Retina (tissue), 1 donor: Measurements from ENCODE around the gene RALGAPA1.
A peak's percentile ranks its signal among the peaks of the same experiment; 100 is the strongest.
"Not testable (repeated sequence)": the region's sequence is repeated elsewhere in the genome, so short reads cannot be mapped to it uniquely, and the experiment has no call there.

Experiments
- DNase-seq: peaks from one replicate; pipeline ENCODE4 v3.0.0-alpha.2; 2016

Gene RALGAPA1

DNA sequence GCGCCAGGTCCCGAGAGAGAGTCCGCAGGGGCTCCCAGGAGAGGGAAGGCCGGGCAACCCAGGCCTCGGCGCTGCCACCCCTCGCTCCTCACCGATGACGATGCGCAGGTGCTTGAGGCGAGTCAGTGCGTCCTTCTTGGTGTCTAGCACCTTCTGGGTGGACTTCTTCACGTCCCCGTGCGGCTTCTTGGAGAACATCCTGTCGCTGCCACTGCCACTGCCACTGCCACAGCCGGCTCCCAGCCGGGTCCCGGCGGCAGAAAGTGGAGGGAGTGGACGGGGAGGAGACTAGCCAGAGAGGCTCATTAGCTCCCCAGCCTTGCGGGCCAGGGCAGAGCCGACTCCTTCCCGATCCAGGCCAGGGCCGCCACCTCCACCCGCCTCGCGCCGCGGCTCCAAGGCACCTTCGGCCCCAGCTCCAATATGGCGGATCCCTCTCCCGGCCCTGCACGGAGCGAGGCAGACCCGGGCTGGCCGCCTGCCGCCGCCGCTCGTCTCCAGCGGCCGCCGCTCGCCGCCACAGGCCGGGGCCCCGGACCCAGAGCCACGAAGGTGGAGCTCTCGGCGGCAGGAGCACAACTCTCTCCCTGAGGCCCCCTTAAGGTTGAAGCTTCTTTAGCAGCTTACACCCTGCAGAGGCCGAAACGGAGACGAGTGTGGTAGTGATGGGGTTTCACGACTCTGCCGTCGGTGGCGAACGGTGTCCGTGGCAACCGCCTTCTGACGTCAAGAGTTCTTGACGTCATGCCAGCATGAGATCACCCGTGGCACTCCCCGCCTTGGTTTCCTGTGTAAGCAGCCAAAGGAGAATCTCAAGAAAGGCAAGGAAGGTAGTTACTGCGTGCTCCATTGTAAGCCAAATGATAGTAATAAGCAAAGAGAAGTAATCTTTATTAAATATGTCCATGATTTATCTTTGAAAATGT is at the start of gene RALGAPA1:
RALGAPA1 (minus strand) TSS at position 658 of the 926 bp plus-strand sequence; CDS start at position 198, 460 bp downstream.
- peak; percentile 96 for DNase-seq

- no peak for DNase-seq
Measured at GRCh38 chr14:35858521-35859209, 49.6 kb upstream of the RALGAPA1 start.

GRCh38 chr14:35855876-35856481 is 46.9 kb upstream of the RALGAPA1 start:
- peak; percentile 44 for DNase-seq

GRCh38 chr14:35854696-35855270 is 45.7 kb upstream of the RALGAPA1 start:
- no peak for DNase-seq

- DNase-seq = no peak
Measured at GRCh38 chr14:35853225-35853624, 44.1 kb upstream of the RALGAPA1 start.

DNA sequence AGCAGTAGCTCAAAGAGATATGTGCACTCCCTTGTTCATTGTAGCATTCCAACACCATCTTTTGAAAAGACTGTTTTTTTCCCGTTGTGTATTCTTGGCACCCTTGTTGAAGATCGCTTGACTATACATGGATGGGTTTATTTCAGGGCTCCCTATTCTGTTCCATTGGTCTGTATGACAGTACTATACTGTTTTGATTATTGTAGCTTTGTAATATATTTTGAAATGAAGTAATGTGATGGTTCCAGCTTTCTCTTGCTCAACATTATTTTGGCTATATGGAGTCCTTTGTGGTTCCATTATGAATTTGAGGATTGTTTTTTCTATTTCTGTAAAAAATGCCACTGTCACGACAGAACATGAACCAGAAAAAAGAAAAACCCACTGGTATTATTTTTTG is 42.7 kb upstream of the RALGAPA1 start:
- DNase-seq = no peak

- DNase-seq = no peak
Measured at GRCh38 chr14:35849122-35849521, 40.0 kb upstream of the RALGAPA1 start.

DNA sequence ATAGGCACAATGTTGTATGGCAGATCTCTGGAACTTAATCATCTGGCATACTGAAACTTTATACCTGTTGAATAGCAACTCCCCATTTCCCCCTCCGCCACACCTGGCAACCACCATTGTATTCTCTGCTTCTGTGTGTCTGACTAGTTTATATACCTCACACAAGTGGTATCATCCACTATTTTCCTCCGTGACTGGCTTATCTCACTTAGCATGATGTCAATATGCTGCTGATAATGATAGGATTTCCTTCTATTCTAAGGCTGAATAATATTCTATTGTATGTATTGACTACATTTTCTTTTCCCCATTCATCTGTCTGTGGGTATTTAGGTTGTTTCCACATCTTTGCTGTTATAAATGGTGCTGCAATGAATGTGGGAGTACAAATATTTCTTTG is 38.5 kb upstream of the RALGAPA1 start:
- no peak for DNase-seq

- no peak for DNase-seq
Measured at GRCh38 chr14:35844494-35844893, 35.4 kb upstream of the RALGAPA1 start.

- DNase-seq = not testable (repeated sequence)
Measured at GRCh38 chr14:35842245-35842644, 33.1 kb upstream of the RALGAPA1 start.

GRCh38 chr14:35841704-35842103 is 32.6 kb upstream of the RALGAPA1 start:
- not testable (repeated sequence) for DNase-seq

- no peak for DNase-seq
Measured at GRCh38 chr14:35835208-35835982, 26.3 kb upstream of the RALGAPA1 start.

DNA sequence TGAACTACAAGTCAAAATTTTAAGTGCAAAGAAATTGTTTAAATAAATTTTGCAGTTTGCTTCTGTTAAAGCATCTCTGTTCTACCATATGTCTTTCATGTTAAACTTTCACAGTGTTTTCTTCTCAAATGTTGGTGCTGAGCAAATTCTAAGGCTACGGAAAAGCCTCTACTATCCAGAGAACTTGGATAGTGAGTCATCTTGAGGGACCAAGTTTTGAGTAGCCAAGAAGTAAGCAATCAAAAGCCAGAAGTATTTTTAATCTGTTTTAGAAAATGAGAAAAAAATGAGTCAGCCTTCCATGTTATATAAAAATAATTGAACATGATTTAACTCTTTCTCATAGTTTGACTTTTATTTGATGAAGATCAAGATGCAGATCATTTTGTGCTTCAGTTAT is 20.4 kb upstream of the RALGAPA1 start:
- DNase-seq = no peak

- no peak for DNase-seq
Measured at GRCh38 chr14:35827678-35828472, 18.8 kb upstream of the RALGAPA1 start.

- DNase-seq = no peak
Measured at GRCh38 chr14:35826952-35827416, 17.9 kb upstream of the RALGAPA1 start.

DNA sequence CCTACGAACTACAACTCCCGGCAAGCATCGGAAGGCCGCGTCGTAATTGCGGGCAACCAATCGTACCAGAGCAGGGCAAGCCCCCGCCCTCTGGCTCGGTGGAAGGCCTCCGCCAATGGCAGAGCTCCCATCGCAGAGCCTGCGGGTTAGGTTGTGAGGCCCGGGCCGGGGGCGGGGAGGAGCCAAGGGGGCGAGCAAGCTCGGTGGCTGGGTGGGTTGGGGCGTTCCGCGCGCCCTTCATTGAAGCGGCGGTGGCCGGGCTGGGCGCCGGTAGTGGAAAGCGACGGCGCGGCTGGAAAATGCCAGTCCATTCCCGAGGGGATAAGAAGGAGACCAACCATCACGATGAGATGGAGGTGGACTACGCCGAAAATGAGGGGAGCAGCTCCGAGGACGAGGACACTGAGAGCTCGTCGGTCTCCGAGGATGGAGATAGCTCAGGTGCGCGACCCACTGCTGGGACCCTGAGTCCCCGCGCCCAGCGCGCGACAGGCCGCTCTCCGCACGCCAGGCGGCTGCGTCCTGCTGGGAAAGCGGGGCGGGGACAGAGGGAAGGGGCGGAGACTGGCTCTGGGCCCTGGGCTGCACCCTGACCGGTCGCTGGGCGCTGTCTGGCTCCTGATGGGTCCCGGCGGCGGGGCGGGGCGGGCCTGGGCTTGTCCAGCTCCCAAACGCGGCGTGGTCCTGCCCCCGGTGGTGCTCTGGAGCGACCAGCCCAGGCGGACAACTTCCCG is 17.3 kb upstream of the RALGAPA1 start, which contains the start of gene BRMS1L:
BRMS1L (plus strand) TSS at position 121 of the 734 bp plus-strand sequence; CDS start at position 300, 179 bp downstream.
- peak; percentile 94 for DNase-seq

GRCh38 chr14:35825968-35826217 is 16.8 kb upstream of the RALGAPA1 start:
- no peak for DNase-seq

- DNase-seq = not testable (repeated sequence)
Measured at GRCh38 chr14:35824446-35825165, 15.5 kb upstream of the RALGAPA1 start.

- no peak for DNase-seq
Measured at GRCh38 chr14:35822501-35822900, 13.4 kb upstream of the RALGAPA1 start.
